ENCODE results near the gene DEK. TPM values are rescaled to one million over a fixed set of nuclear protein-coding genes. Genes with fewer than 3 reads are reported as not detected.

DEK gene
- total and polyA plus RNA-seq, 4 experiments from 2014 or later, result 56.4 to 131 (median 110) TPM

DNA sequence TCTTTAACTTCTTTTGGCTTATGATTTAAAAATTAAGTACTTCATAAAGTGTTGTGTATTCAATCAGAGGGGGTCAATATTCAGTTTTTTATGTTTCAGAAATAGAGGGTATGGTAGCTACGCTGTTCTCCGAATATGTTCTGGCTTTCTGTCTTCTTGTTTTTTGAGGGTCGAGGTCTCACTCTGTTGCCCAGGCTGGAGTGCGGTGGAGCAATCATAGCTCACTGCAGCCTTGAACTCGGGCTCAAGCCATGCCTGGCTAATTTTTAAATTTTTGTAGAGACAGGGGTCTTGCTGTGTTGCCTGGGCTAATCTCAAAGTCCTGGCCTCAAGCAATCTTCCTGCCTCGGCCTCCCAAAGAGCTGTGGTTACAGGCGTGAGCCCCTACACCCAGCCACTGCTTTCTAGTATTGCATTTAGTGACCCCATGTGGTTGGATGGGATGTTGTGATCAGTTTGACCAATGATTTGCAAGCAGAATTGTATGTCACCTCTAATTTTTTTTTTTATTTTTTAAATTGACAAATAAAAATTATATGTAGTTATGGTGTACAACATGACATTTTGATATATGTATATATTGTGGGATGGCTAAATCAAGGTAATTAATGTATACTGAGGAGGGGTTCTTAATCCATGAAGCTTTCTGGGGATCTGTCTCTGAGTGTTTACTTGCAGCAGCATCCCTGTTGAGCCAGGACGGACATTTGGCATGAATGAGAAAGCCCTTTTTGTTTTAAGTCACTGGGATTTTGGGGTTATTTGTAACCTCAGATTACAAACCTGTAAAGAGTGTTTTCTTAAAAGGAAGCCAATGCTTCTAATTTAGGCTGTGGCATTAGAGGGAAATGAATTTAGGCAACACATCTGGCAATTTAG lies 38.5 kb upstream of the DEK start:
- Mint-ChIP-seq H3K27me3 (peaks cover 0 to under 1% of the 10 kb centered on the region in 2 donors), H3K9me3 (no peaks in the 10 kb centered on the region), H3K4me1 (no peaks in the 10 kb centered on the region), H3K4me3 (no peak overlapping the region), H3K27ac (no peak overlapping the region), H3K36me3 (no peaks in the 10 kb centered on the region)
- H3K4me1 ChIP-seq (ENCODE audit: insufficient read depth, low read length), result no peaks in the 10 kb centered on the region
- H3K36me3 ChIP-seq (ENCODE audit: insufficient read depth, low read length), result no peaks in the 10 kb centered on the region
- POLR2A ChIA-PET (ENCODE audit: partially characterized antibody), result no interaction called here
- no peak for DNase-seq
- no peaks in the 10 kb centered on the region for H3K27me3 ChIP-seq (ENCODE audit: insufficient read depth, low read length)
- CTCF ChIA-PET (ENCODE audit: partially characterized antibody), result no interaction called here
- H3K27ac ChIP-seq (ENCODE audit: low read depth, low read length), result no peak overlapping the region
- intact Hi-C loops (cut with micrococcal nuclease), result no loop called here
- H3K9me3 ChIP-seq (ENCODE audit: control insufficient read depth in 1 of 2, low read length in 2 of 2), result no peaks in the 10 kb centered on the region
- no peak overlapping the region for H3K4me3 ChIP-seq (ENCODE audit: low read length in 2 of 2)

DNA sequence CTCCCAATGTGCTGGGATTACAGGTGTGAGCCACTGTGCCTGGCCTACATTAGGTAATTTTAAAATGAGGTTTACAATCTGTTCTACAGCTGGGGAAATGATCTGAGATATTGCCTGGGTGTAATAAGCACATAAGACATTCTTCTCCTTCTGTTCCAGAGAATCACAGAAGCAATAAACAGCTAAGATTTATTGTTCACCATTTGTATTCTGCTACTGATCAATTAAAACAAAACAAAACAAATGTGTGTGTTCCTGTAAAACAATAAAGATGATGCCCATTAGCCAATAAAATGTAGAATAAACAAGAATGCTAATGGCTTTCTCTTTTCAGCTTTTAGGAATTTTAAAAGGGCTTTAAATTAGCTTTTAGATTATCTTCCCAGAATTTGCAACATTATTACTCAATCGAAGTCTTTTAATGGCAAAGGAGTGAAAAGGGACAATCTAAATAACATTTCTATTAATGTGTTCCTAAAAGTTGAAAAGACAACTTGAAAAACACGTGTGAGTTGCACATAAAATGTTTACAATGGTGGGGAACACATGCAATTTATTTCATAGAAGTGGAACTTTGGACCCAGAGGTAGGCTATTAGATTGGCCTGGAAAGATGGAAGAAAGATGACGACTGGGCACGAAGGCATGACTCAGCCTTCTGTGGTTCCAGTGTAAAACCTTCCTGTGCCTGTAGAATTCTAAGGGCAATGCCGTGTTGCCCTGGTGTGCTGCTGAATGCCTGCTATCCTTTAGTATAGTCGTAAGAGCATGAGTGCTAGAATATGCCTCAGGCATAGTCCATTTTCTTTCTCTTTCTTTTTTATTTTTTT lies 29.0 kb upstream of the DEK start:
- no peak overlapping the region for H3K4me3 Mint-ChIP-seq
- POLR2A ChIA-PET (ENCODE audit: partially characterized antibody), result no interaction called here
- H3K9me3 Mint-ChIP-seq, result no peaks in the 10 kb centered on the region
- Histone ChIP-seq H3K4me1 (ENCODE audit: insufficient read depth, low read length) (no peaks in the 10 kb centered on the region), H3K9me3 (ENCODE audit: control insufficient read depth in 1 of 2, low read length in 2 of 2) (no peaks in the 10 kb centered on the region), H3K27me3 (ENCODE audit: insufficient read depth, low read length) (no peaks in the 10 kb centered on the region), H3K4me3 (ENCODE audit: low read length in 2 of 2) (no peak overlapping the region), H3K27ac (ENCODE audit: low read depth, low read length) (no peak overlapping the region), H3K36me3 (ENCODE audit: insufficient read depth, low read length) (no peaks in the 10 kb centered on the region)
- peaks cover 2 to 5% of the 10 kb centered on the region in 2 donors for H3K27me3 Mint-ChIP-seq
- intact Hi-C loops (cut with micrococcal nuclease), result no loop called here
- no peak for DNase-seq
- no peaks in the 10 kb centered on the region for H3K4me1 Mint-ChIP-seq
- CTCF ChIA-PET (ENCODE audit: partially characterized antibody), result no interaction called here
- no peak overlapping the region for H3K27ac Mint-ChIP-seq
- H3K36me3 Mint-ChIP-seq, result no peaks in the 10 kb centered on the region

DNA sequence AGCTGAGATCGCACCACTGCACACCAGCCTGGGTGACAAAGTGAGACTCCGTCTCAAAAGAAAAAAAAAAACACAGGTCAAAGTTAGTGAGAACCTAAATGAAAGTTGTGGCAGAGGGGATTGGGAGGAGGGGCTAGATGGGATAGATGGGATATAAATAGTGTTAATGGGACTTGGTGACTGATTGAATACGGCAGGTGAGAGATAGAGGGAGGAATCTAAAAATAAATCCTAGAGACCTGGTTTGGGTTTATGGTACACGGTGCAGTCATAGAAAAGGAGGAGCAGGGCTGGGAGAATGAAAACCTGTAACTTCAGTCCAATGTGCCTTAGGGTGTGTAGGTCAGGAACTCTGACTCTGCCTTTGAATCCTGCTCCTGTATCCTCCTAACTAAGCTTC lies 25.0 kb upstream of the DEK start:
- Mint-ChIP-seq H3K36me3 (no peaks in the 10 kb centered on the region), H3K4me3 (no peak overlapping the region), H3K27ac (no peak overlapping the region), H3K9me3 (no peaks in the 10 kb centered on the region), H3K27me3 (peaks cover 10 to 11% of the 10 kb centered on the region in 2 donors), H3K4me1 (no peaks in the 10 kb centered on the region)
- H3K27ac ChIP-seq (ENCODE audit: low read depth, low read length), result no peak overlapping the region
- intact Hi-C loops (cut with micrococcal nuclease), result no loop called here
- no peaks in the 10 kb centered on the region for H3K4me1 ChIP-seq (ENCODE audit: insufficient read depth, low read length)
- POLR2A ChIA-PET (ENCODE audit: partially characterized antibody), result no interaction called here
- no peaks in the 10 kb centered on the region for H3K27me3 ChIP-seq (ENCODE audit: insufficient read depth, low read length)
- no peaks in the 10 kb centered on the region for H3K36me3 ChIP-seq (ENCODE audit: insufficient read depth, low read length)
- H3K4me3 ChIP-seq (ENCODE audit: low read length in 2 of 2), result no peak overlapping the region
- DNase-seq, result no peak
- CTCF ChIA-PET (ENCODE audit: partially characterized antibody), result no interaction called here
- H3K9me3 ChIP-seq (ENCODE audit: control insufficient read depth in 1 of 2, low read length in 2 of 2), result no peaks in the 10 kb centered on the region

DNA sequence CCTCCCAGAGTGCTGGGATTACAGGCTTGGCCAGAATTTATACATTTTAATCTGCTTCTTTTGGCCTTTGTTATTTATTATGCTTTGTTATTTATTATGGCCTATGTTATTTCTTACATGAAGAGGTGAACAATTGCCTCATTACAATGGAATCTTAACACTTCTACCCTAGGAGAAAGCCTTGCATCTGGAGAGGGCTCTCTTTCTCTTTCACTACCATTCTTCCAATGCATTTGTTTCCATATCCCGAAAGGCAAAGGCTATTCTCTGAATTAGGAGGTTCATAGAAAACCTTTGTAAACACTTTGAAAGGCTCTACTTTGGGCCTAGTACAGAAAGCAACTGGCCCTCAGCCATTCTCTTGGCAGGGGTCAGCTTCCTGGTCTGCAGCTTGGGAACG lies 19.9 kb upstream of the DEK start:
- H3K4me1 ChIP-seq (ENCODE audit: insufficient read depth, low read length), result no peaks in the 10 kb centered on the region
- H3K36me3 ChIP-seq (ENCODE audit: insufficient read depth, low read length), result no peaks in the 10 kb centered on the region
- no peak overlapping the region for H3K4me3 ChIP-seq (ENCODE audit: low read length in 2 of 2)
- peaks cover 5% of the 10 kb centered on the region for H3K27me3 ChIP-seq (ENCODE audit: insufficient read depth, low read length)
- Mint-ChIP-seq H3K9me3 (peaks cover 0 to 2% (median 0%) of the 10 kb centered on the region in 8 donors), H3K27ac (no peak overlapping the region), H3K27me3 (peaks cover 24 to 25% of the 10 kb centered on the region in 2 donors), H3K36me3 (no peaks in the 10 kb centered on the region), H3K4me3 (no peak overlapping the region), H3K4me1 (no peaks in the 10 kb centered on the region)
- no peaks in the 10 kb centered on the region for H3K9me3 ChIP-seq (ENCODE audit: control insufficient read depth in 1 of 2, low read length in 2 of 2)
- H3K27ac ChIP-seq (ENCODE audit: low read depth, low read length), result no peak overlapping the region
- no peak for DNase-seq
- POLR2A ChIA-PET (ENCODE audit: partially characterized antibody), result no interaction called here
- intact Hi-C loops (cut with micrococcal nuclease), result no loop called here
- CTCF ChIA-PET (ENCODE audit: partially characterized antibody), result no interaction called here

DNA sequence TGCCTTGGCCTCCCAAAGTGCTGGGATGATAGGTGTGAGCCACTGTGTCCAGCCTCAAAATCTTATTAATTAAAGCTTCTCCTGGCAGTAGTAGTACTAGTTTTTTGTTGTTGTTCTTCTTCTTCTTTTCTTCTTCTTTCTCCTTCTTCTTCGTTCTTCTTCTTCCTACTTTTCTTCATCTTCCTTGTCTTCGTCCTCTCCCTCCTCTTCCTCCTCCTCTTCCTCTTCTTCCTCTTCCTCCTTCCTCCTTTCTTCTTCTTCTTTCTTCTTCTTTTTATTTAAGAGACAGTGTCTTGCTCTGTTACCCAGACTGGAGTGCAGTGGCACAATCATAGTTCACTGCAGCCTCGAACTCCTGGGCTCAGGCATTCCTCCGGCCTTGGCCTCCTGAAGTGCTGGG lies 17.2 kb upstream of the DEK start:
- DNase-seq, result no peak
- intact Hi-C loops (cut with micrococcal nuclease), result no loop called here
- H3K4me3 ChIP-seq (ENCODE audit: low read length in 2 of 2), result no peak overlapping the region
- peaks cover 0 to 10% (median 4%) of the 10 kb centered on the region in 4 donors for H3K4me1 Mint-ChIP-seq
- H3K27ac ChIP-seq (ENCODE audit: low read depth, low read length), result no peak overlapping the region
- peaks cover 0 to 3% of the 10 kb centered on the region in 2 donors for H3K36me3 Mint-ChIP-seq
- no peaks in the 10 kb centered on the region for H3K9me3 ChIP-seq (ENCODE audit: control insufficient read depth in 1 of 2, low read length in 2 of 2)
- peaks cover 0 to 2% (median 0%) of the 10 kb centered on the region in 8 donors for H3K9me3 Mint-ChIP-seq
- no peak overlapping the region for H3K27ac Mint-ChIP-seq
- no peak overlapping the region for H3K4me3 Mint-ChIP-seq
- no peaks in the 10 kb centered on the region for H3K4me1 ChIP-seq (ENCODE audit: insufficient read depth, low read length)
- CTCF ChIA-PET (ENCODE audit: partially characterized antibody), result interaction anchor here (0.7 to 0.8 kb wide), 2 partner anchors 226 to 232 kb away, joined by 3 to 4 read pairs; no protein-coding TSS in a partner anchor
- H3K27me3 ChIP-seq (ENCODE audit: insufficient read depth, low read length), result peaks cover 20% of the 10 kb centered on the region
- POLR2A ChIA-PET (ENCODE audit: partially characterized antibody), result no interaction called here
- H3K36me3 ChIP-seq (ENCODE audit: insufficient read depth, low read length), result no peaks in the 10 kb centered on the region
- H3K27me3 Mint-ChIP-seq, result peaks cover 32 to 35% of the 10 kb centered on the region in 2 donors

DNA sequence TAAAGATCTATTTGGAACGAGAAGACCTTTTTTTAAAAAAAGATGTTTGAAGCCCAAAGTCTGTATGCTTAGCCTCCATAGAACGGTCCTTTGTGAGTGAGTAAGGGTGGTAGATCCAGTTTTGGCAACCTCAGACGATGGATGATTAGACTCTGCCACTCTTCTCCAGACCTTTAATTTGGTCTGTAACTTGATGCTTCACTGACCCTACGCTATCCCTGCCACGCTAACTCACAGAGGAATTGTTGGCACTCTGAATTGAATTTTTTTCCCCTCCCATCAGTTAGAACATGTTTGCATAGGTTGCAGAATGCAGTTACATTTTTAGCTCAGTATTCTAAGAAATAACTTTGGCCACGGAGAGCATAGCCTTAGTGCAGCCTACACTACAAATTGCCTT lies 15.8 kb upstream of the DEK start:
- peaks cover 0 to 2% (median 0%) of the 10 kb centered on the region in 8 donors for H3K9me3 Mint-ChIP-seq
- H3K36me3 ChIP-seq (ENCODE audit: insufficient read depth, low read length), result no peaks in the 10 kb centered on the region

DNA sequence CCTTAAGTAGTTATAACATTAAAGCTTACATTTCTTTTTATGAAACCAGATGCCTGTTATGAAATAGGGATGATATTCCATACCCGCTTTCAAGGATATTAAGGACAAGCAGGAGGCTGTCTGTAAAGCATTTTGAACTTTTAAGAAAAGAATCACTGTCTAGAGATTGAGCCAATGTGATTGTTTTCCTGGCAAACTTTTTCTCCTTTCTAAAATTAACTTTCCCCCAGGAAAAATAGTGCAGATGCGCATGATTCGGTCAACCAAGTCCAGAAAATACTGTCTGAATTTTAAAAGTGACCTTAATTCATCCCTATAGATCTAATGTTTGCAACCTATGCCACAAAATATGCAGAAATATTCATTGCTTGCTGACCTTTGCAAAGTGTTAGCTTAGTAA lies 15.1 kb upstream of the DEK start:
- POLR2A ChIA-PET (ENCODE audit: partially characterized antibody), result no interaction called here
- no peak overlapping the region for H3K27ac Mint-ChIP-seq

More for the DNA sequence above, 15.8 kb upstream of the DEK start:
- no peak for DNase-seq
- no peak overlapping the region for H3K4me3 ChIP-seq (ENCODE audit: low read length in 2 of 2)
- CTCF ChIA-PET (ENCODE audit: partially characterized antibody), result no interaction called here
- H3K27ac ChIP-seq (ENCODE audit: low read depth, low read length), result no peak overlapping the region
- no peaks in the 10 kb centered on the region for H3K4me1 ChIP-seq (ENCODE audit: insufficient read depth, low read length)
- peaks cover 0 to 10% (median 4%) of the 10 kb centered on the region in 4 donors for H3K4me1 Mint-ChIP-seq
- peaks cover 38 to 44% of the 10 kb centered on the region in 2 donors for H3K27me3 Mint-ChIP-seq
- peaks cover 21% of the 10 kb centered on the region for H3K27me3 ChIP-seq (ENCODE audit: insufficient read depth, low read length)
- no peak overlapping the region for H3K27ac Mint-ChIP-seq
- POLR2A ChIA-PET (ENCODE audit: partially characterized antibody), result no interaction called here
- intact Hi-C loops (cut with micrococcal nuclease), result no loop called here
- no peaks in the 10 kb centered on the region for H3K9me3 ChIP-seq (ENCODE audit: control insufficient read depth in 1 of 2, low read length in 2 of 2)
- H3K4me3 Mint-ChIP-seq, result no peak overlapping the region
- peaks cover 0 to 5% of the 10 kb centered on the region in 2 donors for H3K36me3 Mint-ChIP-seq

More for the DNA sequence above, 15.1 kb upstream of the DEK start:
- H3K4me3 ChIP-seq (ENCODE audit: low read length in 2 of 2), result no peak overlapping the region
- no peaks in the 10 kb centered on the region for H3K9me3 ChIP-seq (ENCODE audit: control insufficient read depth in 1 of 2, low read length in 2 of 2)
- H3K27ac ChIP-seq (ENCODE audit: low read depth, low read length), result no peak overlapping the region
- CTCF ChIA-PET (ENCODE audit: partially characterized antibody), result no interaction called here
- Mint-ChIP-seq H3K4me3 (no peak overlapping the region), H3K36me3 (peaks cover 0 to 5% of the 10 kb centered on the region in 2 donors), H3K9me3 (peaks cover 0 to 2% (median 0%) of the 10 kb centered on the region in 8 donors), H3K4me1 (peaks cover 0 to 10% (median 4%) of the 10 kb centered on the region in 4 donors), H3K27me3 (peaks cover 42 to 48% of the 10 kb centered on the region in 2 donors)
- DNase-seq, result no peak
- H3K27me3 ChIP-seq (ENCODE audit: insufficient read depth, low read length), result peaks cover 21% of the 10 kb centered on the region
- intact Hi-C loops (cut with micrococcal nuclease), result no loop called here
- no peaks in the 10 kb centered on the region for H3K36me3 ChIP-seq (ENCODE audit: insufficient read depth, low read length)
- no peaks in the 10 kb centered on the region for H3K4me1 ChIP-seq (ENCODE audit: insufficient read depth, low read length)
